COR-L47 (cell line): ENCODE data around the gene GBF1.

ENCODE experiments used
- DNase-seq: peaks from one replicate; lab custom pipeline; 2025; lab: John Stamatoyannopoulos, UW

GBF1 gene

DNA sequence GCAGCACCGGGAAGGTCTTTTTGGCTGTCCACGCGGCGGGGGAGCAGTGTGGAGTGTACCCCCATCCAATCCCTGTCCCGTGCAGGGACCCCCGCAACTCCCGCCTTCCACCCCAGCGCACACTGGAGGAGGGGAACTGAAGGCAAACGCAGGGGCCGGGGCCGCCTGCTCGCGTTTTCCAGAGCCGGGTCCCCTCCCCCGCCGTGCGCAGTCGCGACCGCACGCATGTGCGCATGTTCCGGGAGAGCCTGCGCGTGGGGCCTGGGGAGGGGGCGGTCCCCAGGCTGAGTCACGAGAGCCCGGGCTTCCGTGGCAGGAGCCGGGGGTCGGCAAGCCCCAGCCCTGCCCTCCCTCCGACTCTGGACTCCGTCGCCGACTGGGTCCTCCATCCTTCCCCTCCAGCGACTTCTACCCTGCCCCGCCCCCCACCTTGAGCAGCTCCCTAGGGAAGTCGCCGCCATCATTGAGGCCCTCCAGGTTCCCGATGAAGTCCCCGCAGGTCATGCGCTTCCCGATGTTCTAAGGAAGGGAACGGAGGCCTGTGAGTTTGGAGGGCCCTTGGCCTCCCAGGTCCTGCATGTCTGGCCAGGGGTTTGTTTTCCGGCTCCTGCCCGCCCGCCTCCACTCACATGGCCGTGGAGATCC, 165.2 kb downstream of the GBF1 start:
- DNase-seq, result no peak

GRCh38 chr10:102411341-102412255, 166.3 kb downstream of the GBF1 start:
- DNase-seq, result no peak

- DNase-seq, result no peak
These were observed 167.0 kb downstream of the GBF1 start for GRCh38 chr10:102412293-102412692.

DNA sequence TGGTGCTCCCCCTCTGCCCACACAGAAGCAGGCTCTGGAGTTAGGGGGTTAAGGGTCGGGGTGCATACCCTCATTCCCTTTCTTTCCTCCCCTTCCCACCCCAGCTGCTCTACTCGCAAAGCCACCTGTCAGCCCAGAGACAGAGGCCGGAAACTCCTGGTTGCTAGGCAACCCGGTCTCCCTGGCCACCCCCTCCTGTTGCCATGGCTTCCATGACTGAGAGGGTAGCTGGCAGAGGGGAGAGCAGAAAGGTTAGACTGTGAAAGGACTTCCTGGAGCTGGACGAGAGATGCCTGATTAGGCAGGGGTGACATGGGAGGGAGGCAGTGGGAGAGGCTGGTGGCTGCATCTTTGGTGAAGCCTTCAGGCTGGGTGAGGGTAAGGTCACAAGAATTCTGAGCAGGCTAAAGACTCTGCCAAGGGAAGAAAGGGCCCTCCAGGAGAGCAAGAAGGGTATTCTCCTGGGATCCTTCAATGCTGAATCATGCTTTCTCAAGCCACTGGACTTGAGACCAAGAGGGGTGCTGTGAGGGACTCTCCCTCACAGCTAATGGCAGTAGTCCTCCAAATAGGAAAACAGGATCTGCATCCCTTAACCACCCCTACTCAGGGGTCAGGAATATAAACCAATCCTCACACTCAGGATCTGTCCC, 167.8 kb downstream of the GBF1 start:
- peak; percentile 71 for DNase-seq

DNA sequence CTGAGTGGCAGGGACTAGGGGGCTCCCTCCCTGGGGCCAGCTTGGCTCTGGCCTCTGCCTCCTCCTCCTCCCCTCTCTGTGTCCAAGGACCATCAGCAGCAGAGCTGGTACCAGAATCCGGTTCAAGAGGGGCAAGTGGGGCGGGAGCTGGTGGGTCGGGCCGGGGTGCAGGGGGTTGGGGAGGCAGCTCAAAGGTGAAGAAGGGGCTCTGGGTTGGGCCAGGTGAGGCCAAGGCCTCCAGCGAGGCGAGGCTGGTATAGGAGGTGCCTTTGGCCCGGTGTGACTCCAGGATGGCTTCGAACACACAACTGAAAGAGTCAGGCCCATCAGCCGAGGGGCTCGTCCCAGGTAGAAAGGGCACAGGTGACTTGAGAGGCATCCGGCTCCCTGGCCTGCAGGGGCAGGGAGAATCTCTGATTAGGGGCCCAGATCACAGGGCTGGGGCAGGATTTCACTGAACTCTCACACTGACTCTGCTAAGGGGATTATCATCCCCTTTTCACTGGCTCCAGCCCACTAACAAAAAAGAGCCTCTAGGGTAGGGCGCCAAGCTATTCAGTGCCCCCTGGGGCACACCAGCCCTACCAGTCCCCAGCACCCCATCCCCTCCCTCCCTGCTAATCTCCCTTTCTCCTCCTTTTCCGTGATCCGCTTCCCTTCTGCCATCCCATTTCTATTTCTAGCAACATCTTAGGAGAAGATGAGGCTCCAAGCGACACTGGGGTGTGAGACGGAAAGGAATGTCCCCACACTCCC, 168.7 kb downstream of the GBF1 start:
- no peak for DNase-seq

GRCh38 chr10:102414749-102415148, 169.4 kb downstream of the GBF1 start:
- no peak for DNase-seq

DNA sequence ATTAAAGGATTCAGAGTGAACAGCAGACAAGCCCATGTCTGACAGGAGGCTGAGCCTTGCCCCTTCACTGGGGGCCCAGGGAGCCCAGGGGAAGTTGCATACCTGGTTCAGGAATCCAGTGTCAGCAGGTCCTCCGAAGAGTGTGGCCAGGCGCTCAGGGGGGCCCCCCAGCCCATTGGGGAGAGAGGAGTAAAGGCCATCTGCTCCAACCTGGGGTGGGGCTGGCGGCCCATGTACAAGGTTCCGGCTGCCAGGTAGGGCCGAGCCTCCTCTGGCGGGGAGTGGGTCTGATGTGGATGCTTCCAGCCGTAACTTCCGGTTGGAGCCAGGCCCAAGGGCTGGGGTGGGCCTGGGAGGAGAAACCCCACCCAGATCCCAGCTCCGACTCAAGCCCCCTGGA, 171.0 kb downstream of the GBF1 start:
- no peak for DNase-seq

GRCh38 chr10:102416695-102417094, 171.4 kb downstream of the GBF1 start:
- no peak for DNase-seq

DNA sequence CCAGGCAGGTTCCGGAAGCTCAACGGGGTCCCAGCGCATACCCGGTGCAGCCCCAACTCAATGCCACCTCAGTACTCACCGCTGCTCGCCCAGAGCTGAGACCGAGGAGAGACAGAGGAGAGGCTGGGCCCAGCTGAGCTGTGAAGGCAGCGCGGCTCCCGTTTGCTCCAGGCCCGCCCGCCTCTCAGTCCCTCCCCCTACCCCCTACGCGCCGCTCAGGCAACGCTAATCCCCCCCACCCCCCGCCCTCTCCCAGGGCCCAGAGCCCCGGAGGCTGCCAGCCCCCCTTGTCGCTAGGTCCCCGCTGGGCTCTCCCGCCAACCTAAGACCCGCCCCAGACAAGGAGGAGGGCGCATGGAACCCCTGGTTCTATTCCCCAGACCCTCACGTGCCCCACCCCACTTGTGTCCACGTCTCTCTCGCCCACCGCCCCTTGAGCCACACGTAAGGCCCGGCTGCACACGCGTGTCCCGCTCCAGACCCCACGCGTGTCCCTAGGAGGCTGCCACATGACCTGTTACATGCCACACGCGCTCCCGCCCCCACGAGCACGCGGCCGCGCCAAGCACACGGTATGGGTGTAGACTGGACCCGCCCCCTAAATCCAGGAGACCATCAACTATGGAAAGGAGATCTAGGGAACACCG, 173.4 kb downstream of the GBF1 start, which contains the start of gene PSD:
PSD (minus strand) TSS at position 164 of the 647 bp plus-strand sequence. CDS start 1,747 bp downstream, outside the sequence.
- DNase-seq, result peak; percentile 71

GRCh38 chr10:102419269-102420180, 174.2 kb downstream of the GBF1 start:
- DNase-seq, result peak; percentile 65

DNA sequence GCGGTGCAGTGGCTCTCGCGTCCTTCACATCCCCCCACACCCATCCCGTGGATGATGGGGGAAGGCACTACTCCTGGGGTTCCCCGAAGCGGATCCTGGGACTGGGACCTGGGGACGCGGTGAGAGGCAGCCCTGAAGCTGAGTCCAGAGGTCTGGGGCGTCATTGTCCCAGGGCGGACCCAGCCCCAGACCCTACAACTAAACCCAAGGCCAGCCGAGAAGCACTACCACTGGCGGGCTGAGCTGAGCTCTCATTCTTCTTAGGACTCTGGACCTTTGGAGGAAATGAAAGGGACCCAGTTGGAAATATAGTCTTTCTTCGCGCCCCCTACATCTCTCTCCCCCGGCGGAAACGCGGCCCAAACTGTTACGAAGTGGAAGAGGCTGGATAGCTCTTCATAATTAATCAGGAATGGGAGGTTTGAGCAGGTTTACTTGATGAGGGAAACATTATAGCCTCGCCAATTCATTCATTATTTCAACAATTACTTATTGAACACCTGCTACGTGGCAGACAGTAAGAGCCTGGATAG, 174.9 kb downstream of the GBF1 start:
- DNase-seq, result no peak

DNA sequence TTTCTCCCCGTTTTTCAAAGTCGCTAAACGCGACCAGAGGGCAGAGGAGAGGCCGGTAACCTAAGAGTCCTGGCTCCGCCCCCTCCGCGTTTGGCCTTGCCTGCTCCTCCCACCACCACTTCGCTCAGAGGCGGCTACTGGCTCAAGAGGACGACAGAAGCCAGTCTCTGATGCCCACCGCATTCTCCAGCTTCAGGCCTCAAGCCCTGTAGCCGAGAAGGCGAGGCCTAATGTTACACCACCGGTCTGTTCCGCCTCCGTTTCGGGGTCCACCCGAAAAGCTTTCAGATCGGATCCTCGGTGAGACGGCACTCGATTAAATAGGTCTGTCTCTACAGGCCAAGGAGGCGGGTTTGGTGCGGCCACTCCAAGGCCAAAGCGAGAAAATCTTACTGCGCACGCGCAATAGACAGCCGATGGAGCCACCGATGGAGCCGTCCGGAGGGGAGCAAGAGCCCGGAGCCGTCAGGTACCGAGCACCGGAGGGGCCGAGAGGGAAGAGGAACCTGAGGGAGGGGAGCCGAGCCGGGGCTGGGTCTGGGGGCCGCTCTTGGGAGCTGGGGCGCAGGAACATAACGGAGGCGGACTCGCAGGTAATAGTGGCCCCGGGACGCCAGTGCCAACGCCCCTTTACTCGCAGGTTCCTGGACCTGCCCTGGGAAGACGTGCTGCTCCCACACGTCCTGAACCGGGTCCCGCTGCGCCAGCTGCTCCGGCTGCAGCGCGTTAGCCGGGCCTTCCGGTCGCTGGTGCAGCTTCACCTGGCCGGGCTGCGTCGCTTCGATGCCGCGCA, 175.6 kb downstream of the GBF1 start, which contains the start of gene FBXL15:
FBXL15 (plus strand) TSS at position 123 of the 793 bp plus-strand sequence; CDS start at position 417, 294 bp downstream.
- DNase-seq, result peak; percentile 89

DNA sequence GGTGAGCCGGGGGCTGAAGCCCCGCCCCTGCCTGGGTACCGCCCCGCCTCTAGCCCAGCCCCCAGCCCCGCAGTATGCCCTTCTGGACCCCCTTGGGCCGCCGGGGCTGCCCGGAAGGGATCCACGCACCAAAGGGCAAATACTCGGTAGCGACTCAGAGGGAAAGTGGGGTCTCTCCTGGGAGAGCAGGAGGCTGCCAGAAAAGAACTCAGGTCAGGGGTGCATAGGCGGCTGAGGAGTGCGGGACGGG, 176.1 kb downstream of the GBF1 start:
- DNase-seq, result no peak

- no peak for DNase-seq
These were observed 176.6 kb downstream of the GBF1 start for GRCh38 chr10:102421757-102422512.

GRCh38 chr10:102422545-102423129, 177.3 kb downstream of the GBF1 start:
- DNase-seq, result no peak

DNA sequence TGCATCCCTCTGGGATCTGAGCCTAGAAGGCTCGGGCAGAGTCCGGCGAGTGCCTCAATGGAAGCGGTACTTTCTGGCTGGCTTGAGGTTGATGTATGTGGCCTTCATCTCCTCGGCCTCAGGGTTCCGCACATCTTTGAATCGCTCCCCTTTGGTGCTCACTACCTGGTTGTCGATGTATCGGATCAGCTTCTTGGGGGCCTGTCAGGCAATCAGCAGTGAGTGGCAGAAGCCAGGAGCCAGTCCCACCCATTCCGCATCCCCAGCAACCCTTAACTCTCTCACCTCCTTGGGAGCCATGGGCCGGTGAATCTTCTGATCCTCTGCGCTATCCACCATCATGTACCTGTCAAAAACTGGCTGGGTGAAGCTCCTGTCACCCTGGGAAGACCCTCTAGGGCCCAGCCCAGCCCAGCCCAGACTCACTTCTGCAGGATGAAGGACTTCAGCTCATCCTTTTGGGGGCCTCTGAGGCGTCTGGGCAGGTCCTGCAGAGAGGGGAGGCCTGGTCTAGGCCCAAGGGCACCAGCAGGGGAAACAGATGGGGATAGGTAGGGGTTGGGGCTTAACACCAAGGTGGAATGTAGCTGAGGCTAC, 178.1 kb downstream of the GBF1 start:
- DNase-seq, result no peak

DNA sequence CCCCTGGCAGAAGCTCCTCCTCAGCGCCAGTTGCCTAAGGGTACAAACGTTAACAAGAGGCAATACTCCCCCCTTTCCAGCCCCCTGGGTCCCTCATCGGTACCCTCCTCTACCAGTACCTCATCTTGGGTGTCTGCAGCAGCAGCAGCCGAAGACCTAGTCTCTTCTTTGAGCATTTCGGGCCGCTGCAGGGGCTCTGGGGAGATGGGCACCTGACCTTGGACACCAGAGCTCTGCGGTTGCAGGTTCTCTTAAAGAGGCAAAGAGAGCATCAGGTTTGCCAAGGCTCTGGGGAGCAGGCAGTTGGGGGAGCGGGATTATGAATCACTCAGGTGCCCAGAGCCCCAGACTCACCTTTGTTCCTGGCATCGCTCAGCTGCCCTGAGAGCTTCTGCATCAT, 178.8 kb downstream of the GBF1 start:
- no peak for DNase-seq

GRCh38 chr10:102424916-102425315, 179.6 kb downstream of the GBF1 start:
- DNase-seq, result no peak
